Transverse colon (tissue), 4 donors: ENCODE results near the gene HMGCL. TPM values are rescaled to one million over a fixed set of nuclear protein-coding genes. Genes with fewer than 3 reads are reported as not detected.
"Not testable (repeated sequence)": the region's sequence is repeated elsewhere in the genome, so short reads cannot be mapped to it uniquely, and the experiment has no call there.

Experiments used
- DNase-seq: peaks from one replicate; pipeline ENCODE4 v3.0.0-alpha.2; 2019
- H3K27ac ChIP-seq, 4 donors: fragments of 200-600 bp; sonication (generic); 2 replicates each; pipeline ENCODE4 v1.5.1; 2016 to 2018; ENCODE audit warnings: inconsistent platforms in 4 of 4
- H3K27me3 ChIP-seq: fragments of 200-600 bp; sonication (generic); 2 replicates; pipeline ENCODE4 v1.5.1; 2017; ENCODE audit warnings: inconsistent platforms
- H3K36me3 ChIP-seq, 4 donors: fragments of 200-600 bp; sonication (generic); 2 replicates each; pipeline ENCODE4 v1.5.1; 2017 to 2019; ENCODE audit warnings: inconsistent platforms in 4 of 4
- H3K4me1 ChIP-seq, 4 donors: fragments of 200-600 bp; sonication (generic); 2 replicates each; pipeline ENCODE4 v1.5.1; 2017 to 2020; ENCODE audit warnings: inconsistent platforms in 4 of 4
- H3K4me3 ChIP-seq, 4 donors: fragments of 200-600 bp; sonication (generic); 1 replicate in 1 of 4; 2 replicates in 3 of 4; pipeline versions ENCODE4 v1.5.1 to v1.6.1; 2017 to 2019; ENCODE audit warnings: inconsistent platforms in 4 of 4
- H3K9me3 ChIP-seq, 2 donors: fragments of 200-600 bp; sonication (generic); 2 replicates each; pipeline ENCODE4 v1.5.1; 2017 to 2019; ENCODE audit warnings: inconsistent platforms in 2 of 2
- EP300 ChIP-seq: sonication (generic); formaldehyde crosslinking; IDR thresholded peaks from one replicate; pipeline ENCODE4 v1.6.1; 2017; ENCODE audit warnings: antibody characterized with exemption, low read depth
- POLR2A ChIP-seq: fragments of 450-650 bp; IDR thresholded peaks from one replicate; pipeline ENCODE4 v1.6.1; 2016; ENCODE audit warnings: antibody characterized with exemption, mild to moderate bottlenecking, moderate library complexity
- POLR2AphosphoS5 ChIP-seq, 3 donors: sonication (generic); formaldehyde crosslinking; IDR thresholded peaks; one replicate each; pipeline ENCODE4 v1.6.1; 2016; ENCODE audit warnings: antibody characterized with exemption in 3 of 3
- WGBS, 2 donors: methylation state at CpG; one replicate each; pipeline ENCODE4 v1.1.5; 2018; ENCODE audit warnings: low coverage in 1 of 2; 5-methylcytosine and 5-hydroxymethylcytosine counted together
- in situ Hi-C, 4 donors: fragments of 200-750 bp; cut with MboI; loops; one replicate each; pipeline versions ENCODE4 v1.15.0 to v1.15.1; 2017; ENCODE audit warnings: low sequenced_read_pairs in 3 of 4, low pct_ligation_motif_present in 1 of 4, low pct_unique_long_range_greater_than_20kb in 1 of 4
- intact Hi-C: fragments of 100-400 bp; cut with DNase I; formaldehyde crosslinking; loops from one replicate; pipeline ENCODE4 v1.15.1; 2023; ENCODE audit warnings: low total_unique reads
- total RNA-seq, 4 donors: library from RNA; depleted of rRNA; stranded (reverse); fragments of >200 nt; gene quantifications; one replicate each; pipeline ENCODE4 v1.1.0, GENCODE V29; 2016
- TF ChIP-seq, protein P1 (sequence below), 5 experiments: fragments of 200-600 bp in 3 of 5; fragments of 450-650 bp in 2 of 5; sonication (generic) in 3 of 5; IDR thresholded peaks; 1 replicate in 2 of 5; 2 replicates in 3 of 5; pipeline ENCODE4 v1.5.1; 2016 to 2017; ENCODE audit warnings: antibody characterized with exemption in 5 of 5, inconsistent platforms in 3 of 5, mild to moderate bottlenecking in 2 of 5, moderate library complexity in 1 of 5

HMGCL gene
- total RNA-seq, 4 donors from 2014 or later: 59.8 to 83.4 (median 60.7) TPM

DNA sequence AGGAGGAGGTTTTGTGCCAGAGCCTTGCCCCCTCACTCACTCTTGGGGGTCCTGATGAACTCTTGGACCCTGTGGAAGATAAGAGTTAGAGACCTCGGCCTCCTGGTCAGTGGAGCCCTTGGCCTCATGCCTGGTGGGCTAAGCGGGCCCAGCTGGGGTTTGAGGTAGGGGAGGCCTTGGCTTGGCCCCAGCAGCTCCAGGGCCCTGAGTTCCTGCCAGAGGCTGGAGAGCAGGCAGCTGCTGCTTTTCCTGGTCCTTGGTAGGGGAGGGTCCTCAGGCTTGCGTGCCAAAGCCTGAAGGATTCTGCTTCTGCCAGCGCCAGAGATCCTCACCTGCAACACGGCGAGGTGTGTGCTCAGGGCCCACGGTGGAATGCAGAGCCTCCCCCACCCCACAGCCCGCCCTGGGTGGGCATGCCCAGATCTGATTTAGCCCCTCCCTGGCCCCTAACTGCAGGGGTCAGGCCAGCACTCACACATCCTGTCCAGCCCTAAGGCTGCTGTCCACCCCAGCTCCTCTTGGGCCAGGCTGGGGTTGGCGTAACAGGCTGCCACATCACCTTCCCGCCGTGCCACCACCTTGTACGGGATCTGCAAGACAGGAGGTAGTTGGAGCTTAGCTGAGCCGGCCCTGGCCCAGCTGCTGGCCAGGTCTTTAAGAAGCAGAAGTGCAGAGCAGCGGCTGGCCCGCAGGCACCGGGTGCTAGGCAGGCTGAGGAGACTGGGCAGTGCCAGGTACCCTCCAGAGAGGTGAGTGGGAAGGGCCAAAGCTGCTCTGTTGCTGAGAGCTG, 29.4 kb downstream of the HMGCL start:
- no peaks in the 10 kb centered on the region for H3K36me3 ChIP-seq
- TF ChIP-seq POLR2A (no peak), EP300 (no peak), POLR2AphosphoS5 (IDR thresholded peaks at IDR 0.05) (no peak)
- TF ChIP-seq, protein P1, sequence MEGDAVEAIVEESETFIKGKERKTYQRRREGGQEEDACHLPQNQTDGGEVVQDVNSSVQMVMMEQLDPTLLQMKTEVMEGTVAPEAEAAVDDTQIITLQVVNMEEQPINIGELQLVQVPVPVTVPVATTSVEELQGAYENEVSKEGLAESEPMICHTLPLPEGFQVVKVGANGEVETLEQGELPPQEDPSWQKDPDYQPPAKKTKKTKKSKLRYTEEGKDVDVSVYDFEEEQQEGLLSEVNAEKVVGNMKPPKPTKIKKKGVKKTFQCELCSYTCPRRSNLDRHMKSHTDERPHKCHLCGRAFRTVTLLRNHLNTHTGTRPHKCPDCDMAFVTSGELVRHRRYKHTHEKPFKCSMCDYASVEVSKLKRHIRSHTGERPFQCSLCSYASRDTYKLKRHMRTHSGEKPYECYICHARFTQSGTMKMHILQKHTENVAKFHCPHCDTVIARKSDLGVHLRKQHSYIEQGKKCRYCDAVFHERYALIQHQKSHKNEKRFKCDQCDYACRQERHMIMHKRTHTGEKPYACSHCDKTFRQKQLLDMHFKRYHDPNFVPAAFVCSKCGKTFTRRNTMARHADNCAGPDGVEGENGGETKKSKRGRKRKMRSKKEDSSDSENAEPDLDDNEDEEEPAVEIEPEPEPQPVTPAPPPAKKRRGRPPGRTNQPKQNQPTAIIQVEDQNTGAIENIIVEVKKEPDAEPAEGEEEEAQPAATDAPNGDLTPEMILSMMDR (IDR thresholded peaks at IDR 0.05): no peak
- intact Hi-C loops (no loop called here), in situ Hi-C loops (no loop called here)
- no peaks in the 10 kb centered on the region for H3K27me3 ChIP-seq
- DNase-seq: no peak
- H3K4me3 ChIP-seq: no peak overlapping the region
- H3K4me1 ChIP-seq: peaks cover 19 to 55% (median 45%) of the 10 kb centered on the region in 4 donors
- H3K27ac ChIP-seq: peak overlapping the region; percentile 44 to 50 (median 45)
- WGBS, 2 donors: 69% methylated on average over 12 of the region's 16 CpGs; no CpG with 5 or more reads in 1 of the 2 donors
- H3K9me3 ChIP-seq: no peaks in the 10 kb centered on the region

DNA sequence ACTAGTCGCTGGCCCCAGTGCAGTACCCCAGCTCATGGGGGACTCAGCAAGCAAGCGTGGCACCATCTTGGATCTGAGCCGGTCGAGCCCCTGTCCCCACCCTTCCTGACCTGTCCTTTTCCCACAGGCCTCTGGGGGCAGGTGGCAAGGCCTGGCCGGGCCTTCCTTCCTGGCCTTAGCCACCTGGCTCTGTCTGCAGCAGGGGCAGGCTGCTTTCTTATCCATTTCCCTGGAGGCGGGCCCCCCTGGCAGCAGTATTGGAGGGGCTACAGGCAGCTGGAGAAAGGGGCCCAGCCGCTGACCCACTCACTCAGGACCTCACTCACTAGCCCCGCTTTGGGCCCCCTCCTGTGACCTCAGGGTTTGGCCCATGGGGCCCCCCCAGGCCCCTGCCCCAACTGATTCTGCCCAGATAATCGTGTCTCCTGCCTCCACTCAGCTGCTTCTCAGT, 30.5 kb downstream of the HMGCL start:
- H3K27ac ChIP-seq, H3K27me3 ChIP-seq, H3K36me3 ChIP-seq, H3K9me3 ChIP-seq, H3K4me3 ChIP-seq, DNase-seq, in situ Hi-C loops, intact Hi-C loops: not testable (repeated sequence)
- peaks cover 17 to 59% (median 49%) of the 10 kb centered on the region in 4 donors for H3K4me1 ChIP-seq
- 79 to 100% methylated on average over 1 to 8 of the region's 9 CpGs for WGBS, 2 donors

DNA sequence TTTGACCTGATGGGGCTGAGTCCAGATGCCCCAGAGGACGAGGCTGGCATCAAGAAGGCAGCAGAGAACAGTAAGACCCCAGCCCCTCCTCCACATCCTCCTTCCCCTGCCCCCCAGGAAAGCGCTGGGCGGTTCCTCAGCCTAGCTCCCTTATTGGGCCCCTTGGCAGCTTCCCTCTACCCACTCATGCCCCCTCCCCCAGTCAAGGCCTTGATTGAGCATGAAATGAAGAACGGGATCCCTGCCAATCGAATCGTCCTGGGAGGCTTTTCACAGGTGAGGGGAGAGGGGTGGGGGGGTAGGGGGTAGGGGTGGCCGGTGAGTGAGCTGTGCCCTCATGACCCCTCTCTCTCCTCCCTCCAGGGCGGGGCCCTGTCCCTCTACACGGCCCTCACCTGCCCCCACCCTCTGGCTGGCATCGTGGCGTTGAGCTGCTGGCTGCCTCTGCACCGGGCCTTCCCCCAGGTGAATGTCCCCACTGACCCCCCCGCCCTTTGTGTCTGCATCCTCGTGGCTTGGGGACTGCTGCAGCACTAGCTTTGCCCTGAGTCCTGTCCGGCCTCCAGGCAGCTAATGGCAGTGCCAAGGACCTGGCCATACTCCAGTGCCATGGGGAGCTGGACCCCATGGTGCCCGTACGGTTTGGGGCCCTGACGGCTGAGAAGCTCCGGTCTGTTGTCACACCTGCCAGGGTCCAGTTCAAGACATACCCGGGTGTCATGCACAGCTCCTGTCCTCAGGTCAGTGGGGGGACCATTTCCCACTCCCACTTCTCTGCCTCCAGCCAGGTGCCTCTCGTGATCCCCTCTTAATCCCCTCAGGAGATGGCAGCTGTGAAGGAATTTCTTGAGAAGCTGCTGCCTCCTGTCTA, 31.1 kb downstream of the HMGCL start:
- in situ Hi-C loops: no loop called here
- no peak overlapping the region for H3K4me3 ChIP-seq
- H3K4me1 ChIP-seq: peaks cover 11 to 52% (median 43%) of the 10 kb centered on the region in 4 donors
- H3K27me3 ChIP-seq: no peaks in the 10 kb centered on the region
- WGBS, 2 donors: 71% methylated on average over 21 of the region's 21 CpGs; no CpG with 5 or more reads in 1 of the 2 donors
- no peaks in the 10 kb centered on the region for H3K9me3 ChIP-seq
- H3K36me3 ChIP-seq: no peaks in the 10 kb centered on the region
- TF ChIP-seq POLR2AphosphoS5 (IDR thresholded peaks at IDR 0.05) (no peak), POLR2A (no peak), EP300 (no peak)
- TF ChIP-seq, protein P1 (IDR thresholded peaks at IDR 0.05): no peak
- H3K27ac ChIP-seq: peak overlapping the region in 3 of 4 donors; percentile 16 to 49 (median 19)
- no peak for DNase-seq
- intact Hi-C loops: no loop called here

DNA sequence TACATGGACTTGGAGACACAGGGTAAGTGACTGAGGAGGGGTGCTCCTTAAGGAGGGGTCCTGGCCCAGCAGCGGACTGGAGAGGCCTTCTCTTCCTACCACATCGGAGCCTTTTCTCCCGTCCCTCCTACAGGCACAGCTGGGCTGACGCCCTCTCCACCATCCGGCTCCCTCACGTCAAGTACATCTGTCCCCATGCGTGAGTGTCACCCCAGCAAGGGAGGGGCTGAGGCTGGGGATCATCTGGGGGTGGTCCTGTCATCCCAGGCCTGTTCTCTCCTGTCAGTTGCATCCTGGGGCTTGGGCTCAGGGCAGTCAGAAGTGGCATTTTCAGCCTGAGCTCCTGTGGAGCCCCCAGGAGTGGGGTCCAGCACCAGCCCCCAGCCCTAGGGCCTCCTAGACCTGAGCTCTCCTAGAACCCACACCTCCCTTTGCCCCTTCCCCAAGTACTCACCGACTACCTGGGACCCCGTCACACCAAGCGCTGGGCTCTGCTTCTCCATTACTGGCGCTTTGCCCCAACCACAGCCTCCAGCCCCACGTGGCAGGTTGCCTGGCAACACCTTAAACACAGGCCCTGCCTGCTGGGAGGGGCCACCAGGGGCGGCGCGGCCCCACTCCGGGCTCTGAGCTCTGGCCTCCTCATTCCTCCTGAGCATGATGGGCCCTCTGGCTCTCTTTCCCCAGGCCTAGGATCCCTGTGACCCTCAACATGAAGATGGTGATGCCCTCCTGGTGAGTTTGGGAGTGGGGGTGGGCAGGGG, 32.0 kb downstream of the HMGCL start:
- in situ Hi-C loops: no loop called here
- WGBS, 2 donors: 53 to 83% methylated on average over 4 to 16 of the region's 16 CpGs
- Histone ChIP-seq H3K27ac (peak overlapping the region in 3 of 4 donors; percentile 16 to 49 (median 19)), H3K36me3 (peaks cover 0 to 2% (median 0%) of the 10 kb centered on the region in 4 donors), H3K9me3 (no peaks in the 10 kb centered on the region), H3K4me1 (peaks cover 11 to 43% (median 35%) of the 10 kb centered on the region in 4 donors), H3K27me3 (no peaks in the 10 kb centered on the region), H3K4me3 (no peak overlapping the region)
- TF ChIP-seq, protein P1 (IDR thresholded peaks at IDR 0.05): no peak
- peak; percentile 20 for TF ChIP-seq POLR2A
- no peak for TF ChIP-seq POLR2AphosphoS5 (IDR thresholded peaks at IDR 0.05)
- no peak for TF ChIP-seq EP300
- DNase-seq: peak; percentile 72
- intact Hi-C loops: no loop called here
